Endothelial cell of umbilical vein (primary cell): Measurements from ENCODE around the gene EFNB1. TPM values are rescaled to one million over a fixed set of nuclear protein-coding genes. Genes with fewer than 3 reads are reported as not detected.

Source experiments
- BruUV-seq: library from RNA; stranded (reverse); fragments of 400-500 nt; replicated peaks from 2 replicates; lab custom pipeline; 2021; lab: Mats Ljungman, UMichigan
- CTCF ChIA-PET: fragments of 300-600, 350-600 bp; sonication (Branson Sonifier 250); formaldehyde crosslinking; loops from one replicate; lab custom pipeline; 2021; ENCODE audit warnings: antibody characterized with exemption, inconsistent platforms; lab: Charles Lee
- POLR2A ChIA-PET: fragments of 300-600, 350-600 bp; sonication (Branson Sonifier 250); formaldehyde crosslinking; loops from one replicate; lab custom pipeline; 2021; ENCODE audit warnings: antibody characterized with exemption, inconsistent platforms; lab: Charles Lee
- DNase-seq: peaks from one replicate; pipeline ENCODE4 v3.0.0-alpha.2; 2011; ENCODE audit warnings: low read depth, low spot score
- FAIRE-seq: peaks from 2 replicates; lab custom pipeline; 2011; peaks lifted over from hg19 to GRCh38; lab: Jason Lieb, UNC
- H2AFZ ChIP-seq: 2 replicates; pipeline ENCODE4 v1.6.0; 2012; ENCODE audit warnings: low read depth, low read length, control low read depth, inconsistent platforms
- H3K27ac ChIP-seq: 2 replicates; pipeline ENCODE4 v1.5.1; 2011; ENCODE audit warnings: low read depth, mild to moderate bottlenecking, control low read depth, low read length, moderate library complexity; ENCODE audit not compliant: insufficient read depth
- H3K27me3 ChIP-seq, 2 experiments: 2 replicates each; pipeline versions ENCODE4 v1.6.0 to v1.6.1; 2011; ENCODE audit warnings: low read length in 2 of 2, mixed read lengths in 1 of 2; ENCODE audit not compliant: control insufficient read depth in 2 of 2, insufficient read depth in 2 of 2
- H3K36me3 ChIP-seq, 2 experiments: 2 replicates in 1 of 2; 3 replicates in 1 of 2; pipeline ENCODE4 v1.5.1; 2011; ENCODE audit warnings: low read length in 2 of 2, mild to moderate bottlenecking in 1 of 2, moderate library complexity in 1 of 2; ENCODE audit not compliant: control insufficient read depth in 2 of 2, insufficient read depth in 2 of 2; ENCODE audit errors: extremely low read depth in 1 of 2
- H3K4me1 ChIP-seq: 3 replicates; pipeline ENCODE4 v1.5.1; 2011; ENCODE audit warnings: mild to moderate bottlenecking, low read length; ENCODE audit not compliant: control insufficient read depth, insufficient read depth; ENCODE audit errors: extremely low read depth
- H3K4me2 ChIP-seq: 2 replicates; pipeline ENCODE4 v1.6.1; 2011; ENCODE audit warnings: low read length, control low read depth, mixed read lengths; ENCODE audit not compliant: insufficient read depth
- H3K4me3 ChIP-seq, 3 experiments: fragments of 200-600 bp in 1 of 3; sonication (generic), shearing (Covaris generic) in 1 of 3; replicated peaks in 1 of 3; 2 replicates each; pipeline ENCODE4 v1.5.1; 2011 to 2016; ENCODE audit warnings: control low read depth in 3 of 3, low read length in 3 of 3, mild to moderate bottlenecking in 2 of 3, inconsistent platforms in 1 of 3, low read depth in 1 of 3, moderate library complexity in 1 of 3; ENCODE audit not compliant: insufficient read depth in 1 of 3
- H3K79me2 ChIP-seq: 2 replicates; pipeline ENCODE4 v1.6.0; 2012; ENCODE audit warnings: low read length, inconsistent platforms; ENCODE audit not compliant: control insufficient read depth, insufficient read depth
- H3K9ac ChIP-seq: replicated peaks from 2 replicates; pipeline ENCODE3; 2011; ENCODE audit warnings: low read length, control low read depth; ENCODE audit not compliant: insufficient read depth; ENCODE audit errors: extremely low read depth
- H3K9me1 ChIP-seq: replicated peaks from 3 replicates; pipeline ENCODE4 v1.6.0; 2011; ENCODE audit warnings: mild to moderate bottlenecking, low read length; ENCODE audit not compliant: control insufficient read depth, insufficient read depth; ENCODE audit errors: extremely low read depth
- H3K9me3 ChIP-seq: replicated peaks from 2 replicates; pipeline ENCODE4 v1.5.1; 2012; ENCODE audit warnings: low read length, inconsistent platforms; ENCODE audit not compliant: control insufficient read depth, insufficient read depth
- H4K20me1 ChIP-seq: replicated peaks from 2 replicates; pipeline ENCODE3; 2011; ENCODE audit warnings: mild to moderate bottlenecking, low read length; ENCODE audit not compliant: control insufficient read depth, insufficient read depth; ENCODE audit errors: extremely low read depth
- GATA2 ChIP-seq: IDR thresholded peaks from 2 replicates; pipeline ENCODE4 v1.7.0; 2011; ENCODE audit warnings: low read depth, mild to moderate bottlenecking, moderate library complexity, mixed read lengths, low read length; ENCODE audit not compliant: insufficient read length, insufficient read depth
- JUN ChIP-seq: IDR thresholded peaks from 2 replicates; pipeline ENCODE4 v1.6.1; 2011; ENCODE audit warnings: borderline replicate concordance, low read depth; ENCODE audit not compliant: insufficient read length, insufficient read depth
- MAX ChIP-seq: IDR thresholded peaks from 2 replicates; pipeline ENCODE4 v1.6.1; 2011; ENCODE audit not compliant: insufficient read depth, insufficient read length
- MYC ChIP-seq: IDR thresholded peaks from one replicate; pipeline ENCODE4 v1.6.1; 2011; ENCODE audit warnings: mild to moderate bottlenecking, low read depth, low read length
- dilution Hi-C: fragments of 300-500 bp; cut with MboI; formaldehyde crosslinking; loops from one replicate; pipeline ENCODE4 v1.15.0; 2019; ENCODE audit warnings: low sequenced_read_pairs; ENCODE audit not compliant: extremely low pct_ligation_motif_present
- intact Hi-C: fragments of 100-400 bp; cut with micrococcal nuclease; formaldehyde crosslinking; loops from one replicate; pipeline ENCODE4 v1.10.0; 2022
- polyA plus RNA-seq, 4 experiments: library from polyadenylated mRNA; depleted of rRNA in 3 of 4; stranded (reverse) in 3 of 4; unstranded in 1 of 4; fragments of >200 nt; gene quantifications; 2 replicates each; pipeline versions ENCODE4 v1.2.1 to v1.2.3, GENCODE V29; 2011 to 2012; ENCODE audit warnings: missing spikeins in 1 of 4
- total RNA-seq: library from RNA; stranded (reverse); gene quantifications from 2 replicates; pipeline ENCODE4 v1.2.3, GENCODE V29; 2021

EFNB1 gene
- total and polyA plus RNA-seq, 2 donors (not counting 3 experiments of a cell fraction or from before 2014, with no cell fraction given) = 7.8 to 13.3 TPM

GRCh38 chrX:68824152-68824433, 4.7 kb upstream of the EFNB1 start:
- no peak for TF ChIP-seq MAX
- no peak overlapping the region for H3K4me2 ChIP-seq
- H3K9me1 ChIP-seq = no peaks in the 10 kb centered on the region
- no peak overlapping the region for H3K4me3 ChIP-seq
- H3K79me2 ChIP-seq = no peaks in the 10 kb centered on the region
- ChIA-PET POLR2A (no interaction called here), CTCF (interaction anchor here (0.8 to 1.3 kb wide), 3 partner anchors 398 to 459 kb away, joined by 3 to 4 read pairs (median 4); no protein-coding TSS in a partner anchor)
- H3K9ac ChIP-seq = no peak overlapping the region
- no peaks in the 10 kb centered on the region for H4K20me1 ChIP-seq
- no peaks in the 10 kb centered on the region for H3K4me1 ChIP-seq
- DNase-seq (no peak), FAIRE-seq (no peak)
- dilution Hi-C loops (no loop called here), intact Hi-C loops (no loop called here)
- no peaks in the 10 kb centered on the region for H3K9me3 ChIP-seq
- BruUV-seq = no TSS peak
- H3K27me3 ChIP-seq = peaks cover 0 to 2% of the 10 kb centered on the region in 2 experiments
- H3K27ac ChIP-seq = no peak overlapping the region
- no peaks in the 10 kb centered on the region for H3K36me3 ChIP-seq
- H2AFZ ChIP-seq = no peak overlapping the region

DNA sequence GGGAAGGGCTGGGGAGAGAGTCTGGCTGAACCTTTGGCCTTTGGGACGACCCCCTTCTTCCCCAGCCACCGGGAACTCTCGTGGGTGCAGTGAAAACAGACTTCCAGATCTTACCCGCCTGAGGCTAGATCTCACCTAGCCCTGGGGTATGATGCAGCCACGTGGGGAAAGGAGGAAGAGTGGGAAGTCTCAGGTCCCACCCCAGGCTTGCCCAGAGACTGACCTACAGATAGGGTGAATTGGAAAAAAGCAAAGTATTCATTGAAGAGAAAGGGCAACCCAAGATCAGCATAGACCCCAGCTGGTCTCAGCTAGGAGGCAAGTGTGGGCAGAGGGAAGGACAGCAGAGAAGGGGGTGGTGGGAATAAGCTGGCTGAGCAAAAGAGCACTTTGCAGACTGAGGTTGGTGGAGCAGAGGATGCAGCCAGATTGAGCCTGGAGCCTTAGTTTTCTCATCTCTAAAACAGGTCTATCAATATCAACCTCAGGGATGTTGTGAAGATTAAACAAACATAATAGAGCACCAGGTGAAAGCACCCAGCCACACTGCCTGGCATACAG, 4.2 kb upstream of the EFNB1 start:
- BruUV-seq = no TSS peak
- no peak overlapping the region for H3K27ac ChIP-seq
- no peak overlapping the region for H3K9ac ChIP-seq
- TF ChIP-seq JUN (no peak), MYC (no peak), GATA2 (no peak)
- H3K27me3 ChIP-seq = peaks cover 0 to 2% of the 10 kb centered on the region in 2 experiments
- DNase-seq = no peak
- dilution Hi-C loops (no loop called here), intact Hi-C loops (loop anchor here (5.0 kb wide), 3 partner anchors 108 to 1273 kb away; no protein-coding TSS in a partner anchor)
- H2AFZ ChIP-seq = no peak overlapping the region
- H3K4me2 ChIP-seq = no peak overlapping the region
- no peak for FAIRE-seq
- CTCF ChIA-PET = interaction anchor here (1.3 to 1.4 kb wide), 2 partner anchors 237 to 398 kb away, joined by 4 to 5 read pairs; no protein-coding TSS in a partner anchor
- H3K79me2 ChIP-seq = no peaks in the 10 kb centered on the region
- POLR2A ChIA-PET = no interaction called here
- no peaks in the 10 kb centered on the region for H3K9me1 ChIP-seq
- H3K4me1 ChIP-seq = no peaks in the 10 kb centered on the region
- no peaks in the 10 kb centered on the region for H3K9me3 ChIP-seq
- H3K4me3 ChIP-seq = no peak overlapping the region
- H3K36me3 ChIP-seq = no peaks in the 10 kb centered on the region
- no peaks in the 10 kb centered on the region for H4K20me1 ChIP-seq
